Globus pallidus (tissue), 1 donor: ENCODE data around the gene SLC26A2.
"Not testable (repeated sequence)": the region's sequence is repeated elsewhere in the genome, so short reads cannot be mapped to it uniquely, and the experiment has no call there.

ENCODE experiments used
- DNase-seq: peaks from one replicate; pipeline ENCODE4 v3.0.0-alpha.2; 2015; ENCODE audit warnings: low spot score

The SLC26A2 gene

DNA sequence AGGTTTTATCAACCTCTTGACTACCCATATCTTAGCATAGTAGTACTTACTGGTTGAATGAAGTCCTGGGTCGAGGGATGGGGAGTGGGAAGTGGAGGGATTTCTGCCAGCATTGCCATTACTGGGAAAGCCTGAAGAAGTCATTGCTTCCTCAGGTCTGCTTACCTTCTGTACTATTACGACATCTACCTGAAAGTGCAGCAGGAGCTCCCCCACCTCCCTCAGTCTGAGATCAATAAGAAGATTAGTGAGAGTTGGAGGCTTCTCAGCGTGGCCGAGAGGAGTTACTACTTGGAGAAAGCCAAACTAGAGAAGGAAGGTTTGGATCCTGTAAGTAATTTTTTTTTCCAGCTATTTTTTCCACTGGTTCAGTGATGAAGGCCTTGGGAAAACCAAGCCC, 45.8 kb downstream of the SLC26A2 start:
- no peak for DNase-seq

DNA sequence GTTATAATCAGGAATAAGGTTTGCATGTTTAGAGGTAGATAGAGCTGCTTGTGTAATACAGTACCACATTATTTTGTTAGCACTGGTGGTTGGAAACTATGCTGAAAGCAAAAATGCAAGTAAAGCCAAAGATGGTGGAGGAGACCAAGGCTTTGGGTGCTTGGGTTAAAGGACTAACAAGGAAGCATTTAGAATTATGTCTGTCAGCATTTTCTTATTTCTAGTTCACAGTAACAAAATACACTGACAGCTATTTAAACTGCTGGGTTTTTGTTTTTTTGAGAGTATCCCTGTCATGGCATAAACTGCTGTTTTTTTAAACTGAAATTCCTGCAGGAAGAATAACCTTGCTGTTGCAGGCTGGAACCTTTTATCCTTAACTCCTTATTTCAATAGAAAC, 46.5 kb downstream of the SLC26A2 start:
- DNase-seq = no peak

DNA sequence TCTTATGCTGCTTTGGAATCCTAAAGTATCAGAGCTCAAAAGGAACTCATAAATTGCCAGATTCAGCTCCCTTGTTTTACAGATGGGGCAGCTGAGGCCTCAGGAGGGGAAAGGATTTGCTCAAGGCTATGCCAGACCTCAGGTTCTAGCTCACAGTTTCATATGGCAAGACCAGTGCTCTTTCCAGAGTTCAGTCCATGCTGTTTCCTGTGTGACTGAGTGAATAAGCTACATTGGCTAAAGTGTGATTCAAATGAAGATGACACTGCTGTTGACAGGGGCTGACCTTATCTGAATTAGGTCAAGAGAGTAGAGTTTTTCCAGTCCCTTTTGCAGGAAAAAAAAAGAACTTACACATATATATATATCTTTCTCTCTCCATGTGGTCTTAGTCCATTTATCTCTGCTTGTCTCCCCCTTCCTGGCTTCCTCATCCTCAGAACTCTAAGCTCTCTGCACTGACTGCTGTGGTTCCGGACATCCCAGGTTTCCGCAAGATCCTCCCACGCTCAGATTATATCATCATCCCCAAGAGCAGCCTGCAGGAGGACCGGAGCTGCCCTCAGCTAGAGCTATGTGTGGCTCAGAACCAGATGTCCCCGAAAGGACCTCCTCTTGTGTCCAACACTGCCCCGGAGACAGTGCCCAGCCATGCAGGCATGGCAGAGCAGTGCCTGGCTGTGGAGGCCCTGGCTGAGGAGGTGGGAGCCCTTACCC, 49.3 kb downstream of the SLC26A2 start:
- no peak for DNase-seq

DNA sequence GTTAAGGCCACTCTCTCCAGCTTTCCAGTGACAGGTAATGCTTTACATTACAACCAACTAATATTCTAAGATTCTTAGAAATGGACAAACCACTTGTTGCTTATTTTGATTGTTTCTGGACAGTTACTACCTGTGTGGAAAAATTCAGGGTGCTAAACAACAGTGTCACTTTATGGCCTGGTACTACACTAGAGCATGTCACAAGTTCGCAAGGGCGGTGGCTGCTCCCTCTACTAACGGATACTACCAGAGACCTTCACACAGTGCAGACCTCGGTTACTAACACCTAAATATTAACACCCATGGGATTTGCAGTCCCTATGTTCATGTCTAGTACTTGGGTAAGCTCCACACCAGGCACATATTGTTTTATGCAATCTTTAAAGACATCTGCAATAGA, 53.4 kb downstream of the SLC26A2 start:
- DNase-seq = no peak

DNA sequence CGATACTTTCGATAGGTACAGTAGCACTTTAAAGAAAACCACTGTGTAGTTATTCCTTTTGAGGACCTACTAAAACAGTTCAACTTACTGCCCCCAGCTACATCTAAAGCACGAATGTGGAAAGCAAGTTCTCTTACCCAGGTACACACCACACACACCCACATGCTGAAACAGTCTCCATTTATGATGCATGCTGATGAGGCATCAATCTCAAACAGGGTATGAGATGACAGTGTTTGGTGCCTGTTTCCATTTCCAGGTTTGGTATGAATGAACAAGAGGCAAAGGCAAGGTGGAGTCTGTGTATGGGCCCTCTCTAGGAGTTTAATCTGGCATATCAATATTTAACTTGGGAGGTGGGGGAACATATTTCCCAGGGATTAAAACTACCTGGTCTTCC, 53.9 kb downstream of the SLC26A2 start:
- DNase-seq = no peak

DNA sequence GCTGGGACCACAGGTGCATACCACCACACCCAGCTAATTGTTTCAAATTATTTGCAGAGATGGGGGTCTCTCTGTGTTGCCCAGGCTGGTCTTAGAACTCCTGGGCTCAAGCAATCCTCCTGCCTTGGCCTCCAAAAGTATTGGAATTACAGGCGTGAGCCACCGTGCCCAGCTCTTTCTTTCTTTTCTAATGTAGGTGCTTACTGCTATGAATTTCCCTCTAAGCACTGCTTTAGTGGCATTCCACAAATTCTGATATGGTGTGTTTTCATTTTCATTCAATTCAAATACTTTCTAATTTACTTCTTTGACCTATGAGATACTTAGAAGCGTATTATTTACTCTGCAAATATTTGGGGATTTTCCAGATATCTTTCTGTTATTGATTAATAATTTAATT, 54.9 kb downstream of the SLC26A2 start:
- no peak for DNase-seq

DNA sequence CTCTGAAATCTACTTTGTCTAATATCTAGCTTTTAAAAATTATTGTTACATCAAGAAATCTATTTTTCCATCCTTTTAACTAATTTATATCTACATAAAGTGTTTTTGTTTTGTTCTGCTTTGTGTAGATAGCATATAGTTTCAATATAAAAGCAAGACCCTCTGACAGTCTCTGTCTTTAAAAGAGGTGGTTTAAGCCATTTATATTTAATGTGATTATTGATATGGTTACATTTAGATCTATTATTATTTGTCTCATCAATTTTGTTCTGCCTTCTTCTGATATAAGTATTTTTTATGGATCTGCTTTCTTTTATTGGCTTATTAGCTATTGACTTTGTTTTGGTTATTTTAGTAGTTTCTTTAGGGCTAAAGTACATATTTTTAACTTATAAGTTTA, 56.0 kb downstream of the SLC26A2 start:
- DNase-seq = no peak

DNA sequence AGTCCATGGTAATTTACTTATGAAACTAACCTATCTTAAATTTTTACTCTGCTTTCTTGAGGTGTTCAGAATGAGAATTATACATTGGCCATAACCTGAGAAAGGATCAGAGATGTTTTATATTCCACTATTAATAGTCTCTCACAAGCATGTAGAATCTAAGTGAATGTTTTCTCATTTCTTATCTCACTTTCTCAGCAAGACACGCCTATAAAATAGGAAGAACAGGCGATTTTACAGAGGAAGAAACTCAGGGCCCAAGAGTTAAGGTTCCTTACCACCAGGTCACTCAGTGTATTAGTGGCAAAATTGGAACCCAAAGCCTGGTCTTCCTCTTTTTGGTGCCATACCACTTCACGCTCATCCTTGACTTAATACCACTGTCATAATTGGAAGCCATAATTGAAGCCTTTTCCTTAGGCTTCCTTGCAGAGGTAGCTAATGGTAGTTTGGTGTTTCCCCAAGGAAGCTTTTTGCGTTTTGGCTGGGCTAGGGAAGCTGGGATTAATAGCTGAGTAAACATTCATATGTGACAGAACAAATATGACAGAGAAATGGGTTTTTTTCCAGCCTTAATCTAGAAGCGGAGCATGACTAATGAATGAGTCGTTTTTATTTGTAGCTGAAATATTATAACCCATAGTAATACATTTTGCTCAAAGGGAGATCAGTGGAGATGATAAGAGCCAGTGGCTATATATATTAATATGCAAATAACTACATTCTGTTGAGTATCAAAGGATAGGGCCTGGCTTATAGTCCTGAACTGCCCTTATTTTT, 56.9 kb downstream of the SLC26A2 start:
- no peak for DNase-seq

DNA sequence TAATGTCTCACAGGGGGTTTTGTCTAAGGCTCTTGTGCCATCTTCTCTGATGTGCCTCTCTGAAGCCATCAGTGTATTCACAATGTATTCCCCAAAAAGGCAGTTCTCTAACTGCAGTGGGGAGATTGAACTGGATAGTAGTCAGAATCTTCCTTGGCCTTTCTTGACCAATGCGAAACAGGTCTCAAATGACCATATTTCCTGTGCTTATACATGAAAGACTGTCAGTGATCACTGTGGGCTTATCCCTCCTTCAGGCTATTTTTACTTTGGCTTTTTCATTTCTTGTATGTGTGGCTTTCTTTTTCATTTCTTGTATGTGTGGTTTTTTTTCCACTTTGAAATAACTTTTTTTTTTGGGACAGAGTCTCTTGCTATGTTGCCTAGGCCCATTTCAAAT, 59.7 kb downstream of the SLC26A2 start:
- no peak for DNase-seq

DNA sequence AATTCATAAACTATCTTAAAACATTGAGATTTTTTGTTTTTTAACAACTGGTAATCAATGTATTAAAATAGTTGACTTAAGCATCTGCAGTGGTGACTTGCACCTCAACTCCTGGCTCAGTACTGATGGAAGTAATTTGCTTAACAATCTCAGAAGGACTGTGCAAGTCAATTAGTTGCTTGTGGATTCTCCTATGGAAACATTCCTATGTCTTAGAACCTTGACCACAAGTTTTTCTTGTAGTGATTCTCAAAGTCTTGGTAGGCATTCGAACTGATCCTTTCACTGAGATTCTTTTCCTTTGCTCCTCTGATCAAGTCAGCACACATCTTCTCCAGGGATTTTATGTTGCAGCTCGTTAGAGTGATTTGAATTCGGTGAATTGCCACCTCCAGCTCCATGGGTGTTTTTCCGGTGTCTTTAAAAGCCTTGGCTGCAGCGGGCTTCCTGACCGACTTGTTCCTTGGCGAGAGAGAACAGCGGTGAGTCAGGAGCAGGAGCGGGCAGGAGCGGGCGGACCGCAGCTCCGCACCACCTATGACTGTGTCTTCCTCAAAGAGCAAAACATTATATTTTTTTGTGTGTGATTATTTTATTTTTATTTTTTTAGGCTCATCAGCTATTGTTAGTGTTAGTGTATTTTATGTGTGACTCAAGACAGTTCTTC, 61.1 kb downstream of the SLC26A2 start:
- no peak for DNase-seq

DNA sequence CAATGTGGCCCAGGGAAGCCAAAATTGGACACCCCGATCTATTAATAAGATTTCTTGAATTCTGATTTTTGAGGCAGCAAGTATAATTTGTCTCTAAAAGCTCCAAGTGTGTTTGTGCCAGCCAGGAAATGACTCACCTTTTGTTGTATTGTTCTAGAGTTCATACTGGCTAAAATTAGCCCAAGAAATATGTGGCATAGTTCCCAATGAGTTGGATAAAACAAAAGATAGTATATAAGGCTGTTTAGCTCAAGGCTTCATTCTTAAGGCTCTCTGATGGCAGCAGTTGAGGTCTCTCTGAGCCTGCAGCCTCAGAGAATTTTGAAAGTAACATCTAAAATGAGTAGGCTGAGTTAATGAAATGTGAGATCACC, 61.6 kb downstream of the SLC26A2 start:
- DNase-seq = no peak

DNA sequence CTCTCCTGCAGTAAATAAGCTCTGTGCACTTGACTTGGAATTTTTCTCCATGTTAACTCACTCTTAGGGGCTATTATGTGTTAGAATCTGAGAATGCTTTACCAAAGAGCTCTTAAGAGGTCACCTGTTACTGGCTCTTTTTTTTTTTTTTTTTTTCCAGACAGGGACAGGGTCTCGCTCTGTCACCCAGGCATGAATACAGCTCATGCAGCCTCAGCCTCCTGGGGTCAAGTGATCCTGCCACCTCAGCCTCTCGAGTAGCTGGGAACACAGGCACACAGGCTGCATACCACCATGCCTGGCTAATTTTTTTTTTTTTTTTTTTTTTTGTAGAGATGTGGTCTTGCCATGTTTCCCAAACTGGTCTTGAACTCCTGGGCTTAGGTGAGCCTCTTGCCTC, 62.1 kb downstream of the SLC26A2 start:
- no peak for DNase-seq

DNA sequence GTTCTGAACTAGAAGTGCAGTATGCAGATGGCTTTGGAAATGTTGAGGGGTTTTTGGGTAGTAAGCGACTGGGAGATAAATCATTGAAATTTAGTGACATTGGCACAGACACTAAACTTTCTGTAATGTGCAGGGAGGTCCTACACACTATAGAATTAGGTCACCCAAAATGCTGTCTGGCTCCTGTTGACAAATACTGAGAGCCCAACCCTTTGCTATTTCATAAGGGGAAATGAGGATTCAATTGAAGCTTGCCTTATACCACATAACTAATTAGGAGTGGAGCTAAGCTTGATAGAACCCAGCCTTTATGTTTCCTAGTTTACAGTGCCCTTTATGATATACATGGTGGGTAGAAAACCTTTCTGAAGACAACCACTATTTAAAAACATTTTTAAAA, 62.6 kb downstream of the SLC26A2 start:
- no peak for DNase-seq

DNA sequence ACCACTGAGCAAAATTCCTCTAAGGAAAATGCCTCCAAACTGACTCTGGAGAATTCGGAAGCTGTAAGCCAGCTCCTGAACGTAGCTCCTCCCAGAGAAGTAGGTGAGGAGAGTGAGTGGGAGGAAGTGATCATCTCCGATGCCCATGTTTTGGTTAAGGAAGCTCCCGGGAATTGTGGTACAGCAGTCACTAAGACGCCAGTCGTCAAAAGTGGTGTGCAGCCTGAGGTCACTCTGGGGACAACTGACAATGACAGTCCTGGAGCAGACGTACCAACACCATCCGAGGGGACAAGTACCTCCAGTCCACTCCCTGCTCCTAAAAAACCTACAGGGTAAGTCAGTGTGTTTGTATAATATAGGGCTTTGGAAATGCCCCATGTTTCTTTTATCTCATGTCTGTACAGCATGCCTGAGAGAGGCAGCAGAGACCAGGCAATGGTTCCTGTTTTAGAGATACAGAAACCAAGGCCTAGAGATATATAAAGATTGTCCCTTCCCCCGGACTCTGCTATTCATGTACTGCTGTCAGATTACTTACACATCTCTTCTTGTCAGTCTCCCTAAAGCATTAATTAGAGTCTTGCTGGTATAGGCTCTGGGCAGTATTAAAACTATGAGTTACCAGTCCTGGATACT, 63.9 kb downstream of the SLC26A2 start:
- no peak for DNase-seq

DNA sequence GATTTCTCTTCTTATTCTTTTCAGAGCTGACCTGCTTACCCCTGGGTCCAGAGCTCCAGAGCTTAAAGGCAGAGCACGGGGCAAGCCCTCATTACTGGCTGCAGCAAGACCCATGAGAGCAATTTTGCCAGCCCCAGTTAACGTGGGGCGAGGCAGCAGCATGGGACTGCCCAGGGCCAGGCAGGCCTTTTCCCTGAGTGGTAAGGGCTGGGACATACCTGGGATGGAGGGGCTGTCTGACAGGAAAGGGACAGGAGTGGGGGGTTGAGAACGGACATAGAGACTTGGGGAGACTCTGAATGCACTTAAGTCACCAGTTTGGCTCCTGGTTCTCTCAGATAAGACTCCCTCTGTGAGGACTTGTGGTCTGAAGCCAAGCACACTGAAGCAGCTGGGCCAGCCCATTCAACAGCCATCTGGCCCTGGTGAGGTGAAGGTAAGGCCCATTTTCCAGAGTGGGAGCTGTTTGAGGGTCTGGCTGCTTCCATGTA, 66.2 kb downstream of the SLC26A2 start:
- DNase-seq = no peak

DNA sequence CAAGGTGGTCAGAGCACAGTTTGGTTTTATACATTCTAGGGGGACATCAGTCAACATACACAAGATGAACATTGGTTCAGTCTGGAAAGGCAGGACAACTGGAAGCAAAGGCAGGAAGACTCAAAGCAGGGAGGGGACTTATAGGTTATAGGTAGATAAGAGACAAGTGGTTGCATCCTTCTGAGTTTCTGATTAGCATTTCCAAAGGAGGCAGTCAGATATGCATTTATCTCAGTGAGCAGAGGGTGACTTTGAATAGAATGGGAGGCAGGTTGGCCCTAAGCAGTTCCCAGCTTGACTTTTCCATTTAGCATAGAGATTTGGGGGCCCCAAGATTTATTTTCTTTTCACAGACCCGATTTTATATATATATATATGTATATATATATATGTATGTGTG, 67.5 kb downstream of the SLC26A2 start:
- not testable (repeated sequence) for DNase-seq

DNA sequence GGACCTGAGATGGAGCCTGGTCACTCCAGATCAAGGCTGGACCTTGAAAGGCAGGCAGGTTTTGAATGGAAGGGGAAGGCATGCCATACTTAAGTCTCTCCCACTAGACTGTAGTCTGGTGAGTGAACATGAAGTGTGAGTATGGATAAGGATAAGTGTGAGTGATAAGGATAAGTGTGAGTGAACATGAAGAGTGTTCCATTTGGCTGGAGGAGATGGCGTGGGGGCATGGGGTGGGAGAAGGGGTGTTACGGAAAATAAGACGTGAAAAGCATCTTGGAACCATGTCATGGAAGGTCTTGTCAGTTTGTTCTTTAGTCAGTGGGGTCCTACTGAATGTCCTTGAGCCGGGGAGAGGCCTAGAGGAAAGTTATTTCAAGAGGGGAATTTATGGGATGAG, 72.8 kb downstream of the SLC26A2 start:
- DNase-seq = no peak

DNA sequence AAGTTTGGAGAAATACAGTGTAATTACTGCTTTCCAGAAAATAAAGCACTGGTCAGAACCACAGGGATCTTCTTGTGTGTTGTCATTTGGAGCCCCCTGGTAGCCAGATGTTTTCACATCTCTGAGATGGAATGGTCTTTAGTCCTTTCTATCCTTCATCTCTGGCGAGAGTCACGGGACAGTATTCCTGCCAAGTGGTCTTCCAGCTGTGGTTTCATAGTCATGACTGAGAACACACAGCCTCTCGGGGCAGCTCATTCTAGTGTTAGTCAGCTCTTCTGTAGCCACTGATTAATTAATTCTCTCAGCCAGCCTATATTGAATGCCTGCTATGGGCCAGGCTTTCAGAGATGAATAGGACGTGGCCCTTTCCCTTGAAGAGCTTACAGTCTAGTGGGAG, 74.1 kb downstream of the SLC26A2 start:
- DNase-seq = no peak

DNA sequence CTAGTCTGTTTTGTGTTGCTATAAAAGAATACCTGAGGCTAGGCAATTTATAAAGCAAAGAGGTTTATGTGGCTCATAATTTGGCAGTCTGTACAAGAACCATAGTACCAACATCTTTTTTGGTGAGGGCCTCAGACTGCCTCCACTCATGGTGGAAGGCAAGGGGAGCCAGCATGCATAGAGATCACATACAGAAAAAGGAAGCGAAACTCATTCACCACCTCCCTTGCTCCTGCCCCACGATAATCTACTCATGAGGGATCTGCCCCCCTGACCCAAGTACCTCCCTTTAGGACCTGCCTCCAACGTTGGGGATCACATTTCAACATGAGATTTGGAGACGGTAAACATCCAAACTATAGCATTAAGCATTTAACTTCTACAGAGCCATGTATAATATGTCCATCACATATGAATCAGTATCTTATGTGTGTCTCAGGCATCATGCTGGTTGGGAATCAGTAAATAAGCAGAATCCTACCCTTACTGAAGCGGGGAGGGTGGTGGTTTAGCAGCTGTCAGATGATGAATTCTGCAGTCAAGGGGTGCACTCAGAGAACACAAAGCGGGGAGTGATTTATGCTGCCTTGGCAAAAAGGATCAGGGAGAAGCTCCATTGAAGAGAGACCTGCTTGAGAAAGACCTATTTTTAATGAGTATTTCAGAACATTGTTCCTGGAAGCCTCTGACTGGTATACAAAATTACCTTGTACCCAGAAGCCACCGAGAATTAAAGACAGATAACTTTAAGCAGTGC, 74.8 kb downstream of the SLC26A2 start:
- no peak for DNase-seq

DNA sequence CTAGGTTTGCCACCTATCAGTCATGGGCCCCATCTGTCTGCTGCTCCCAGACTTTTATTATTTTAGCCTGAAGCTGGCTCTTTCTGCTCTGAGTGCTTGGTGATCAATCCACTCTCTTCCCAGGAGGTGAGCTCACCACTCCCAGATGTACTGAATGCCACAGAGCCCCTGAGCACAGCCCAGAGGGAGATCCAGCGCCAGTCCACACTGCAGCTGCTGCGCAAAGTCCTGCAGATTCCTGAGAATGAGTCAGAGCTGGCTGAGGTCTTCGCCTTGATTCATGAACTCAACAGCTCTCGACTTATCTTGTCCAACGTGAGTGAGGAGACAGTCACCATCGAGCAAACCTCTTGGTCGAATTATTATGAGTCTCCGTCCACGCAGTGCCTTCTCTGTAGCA, 76.0 kb downstream of the SLC26A2 start:
- no peak for DNase-seq
